ENCODE data around the gene TMCC1. TPM values are rescaled to one million over a fixed set of nuclear protein-coding genes. Genes with fewer than 3 reads are reported as not detected.
A peak's percentile ranks its signal among the peaks of the same experiment; 100 is the strongest.

The TMCC1 gene
- total and polyA plus RNA-seq, 2 donors (not counting 3 experiments of a cell fraction or from before 2014, with no cell fraction given), result 17.4 to 38.4 TPM

GRCh38 chr3:129605203-129605921, 288.1 kb downstream of the TMCC1 start:
- Histone ChIP-seq H3K4me1 (ENCODE audit: control insufficient read depth, extremely low read depth, insufficient read depth, low read length) (peaks cover 58% of the 10 kb centered on the region), H4K20me1 (replicated peaks; ENCODE audit: control insufficient read depth, extremely low read depth, insufficient read depth, low read length) (no peaks in the 10 kb centered on the region), H3K27me3 (ENCODE audit: control insufficient read depth in 2 of 2, insufficient read depth in 2 of 2, low read length in 2 of 2) (no peaks in the 10 kb centered on the region), H3K9ac (replicated peaks; ENCODE audit: extremely low read depth, insufficient read depth, low read length) (peak overlapping the region; percentile 76), H3K79me2 (ENCODE audit: control insufficient read depth, insufficient read depth, low read length) (peaks cover 59% of the 10 kb centered on the region), H3K9me3 (replicated peaks; ENCODE audit: control insufficient read depth, insufficient read depth, low read length) (no peaks in the 10 kb centered on the region), H3K9me1 (replicated peaks; ENCODE audit: control insufficient read depth, extremely low read depth, insufficient read depth, low read length) (no peaks in the 10 kb centered on the region), H3K36me3 (ENCODE audit: control insufficient read depth in 2 of 2, extremely low read depth in 1 of 2, insufficient read depth in 2 of 2, low read length in 2 of 2) (no peaks in the 10 kb centered on the region), H3K4me2 (ENCODE audit: insufficient read depth, low read length) (peak overlapping the region; percentile 32), H3K27ac (ENCODE audit: insufficient read depth, low read depth, low read length) (peak overlapping the region; percentile 67), H2AFZ (ENCODE audit: low read depth, low read length) (no peak overlapping the region), H3K4me3 (replicated peaks in 1 of 3; ENCODE audit: insufficient read depth in 1 of 3, low read depth in 1 of 3, low read length in 3 of 3) (peak overlapping the region; percentile 36 to 87 (median 64))
- TF ChIP-seq MYC (IDR thresholded peaks at IDR 0.05; ENCODE audit: low read depth, low read length), result no peak
- no peak for TF ChIP-seq FOS (IDR thresholded peaks at IDR 0.05; ENCODE audit: borderline replicate concordance, insufficient read depth, low read length)
- TF ChIP-seq POLR2A (IDR thresholded peaks at IDR 0.05; ENCODE audit: low read depth, low read length), result no peak
- TF ChIP-seq POLR2AphosphoS5 (IDR thresholded peaks at IDR 0.05; ENCODE audit: insufficient read depth, low read depth, low read length), result no peak
- no peak for TF ChIP-seq EZH2 (IDR thresholded peaks at IDR 0.05; ENCODE audit: borderline replicate concordance, low read depth, low read length, severe bottlenecking)
- TF ChIP-seq MAX (IDR thresholded peaks at IDR 0.05; ENCODE audit: insufficient read depth, insufficient read length), result no peak
- TF ChIP-seq GATA2 (IDR thresholded peaks at IDR 0.05; ENCODE audit: insufficient read depth, insufficient read length, low read depth, low read length), result no peak
- no peak for TF ChIP-seq CTCF (IDR thresholded peaks at IDR 0.05; ENCODE audit: extremely low read depth in 1 of 2, insufficient read depth in 1 of 2, low read depth in 1 of 2, low read length in 2 of 2)
- TF ChIP-seq JUN (IDR thresholded peaks at IDR 0.05; ENCODE audit: borderline replicate concordance, insufficient read depth, insufficient read length, low read depth), result no peak
- ChIA-PET POLR2A (interaction anchor here (1.6 kb wide), 1 partner anchor 12 kb away, joined by 10 read pairs; no protein-coding TSS in a partner anchor), CTCF (interaction anchor here (0.7 to 4.0 kb wide), 10 partner anchors 9 to 222 kb away, joined by 3 to 33 read pairs (median 5); no protein-coding TSS in a partner anchor)
- FAIRE-seq (no peak), DNase-seq (ENCODE audit: low read depth, low spot score) (peak; percentile 53)
- no TSS peak for BruUV-seq (replicated peaks)
- intact Hi-C loops (cut with micrococcal nuclease), result no loop called here
- dilution Hi-C loops (cut with MboI; ENCODE audit: extremely low pct_ligation_motif_present, low sequenced_read_pairs), result no loop called here
